Measurements from ENCODE around the gene SBNO2.
A peak's percentile ranks its signal among the peaks of the same experiment; 100 is the strongest.

Gene SBNO2

DNA sequence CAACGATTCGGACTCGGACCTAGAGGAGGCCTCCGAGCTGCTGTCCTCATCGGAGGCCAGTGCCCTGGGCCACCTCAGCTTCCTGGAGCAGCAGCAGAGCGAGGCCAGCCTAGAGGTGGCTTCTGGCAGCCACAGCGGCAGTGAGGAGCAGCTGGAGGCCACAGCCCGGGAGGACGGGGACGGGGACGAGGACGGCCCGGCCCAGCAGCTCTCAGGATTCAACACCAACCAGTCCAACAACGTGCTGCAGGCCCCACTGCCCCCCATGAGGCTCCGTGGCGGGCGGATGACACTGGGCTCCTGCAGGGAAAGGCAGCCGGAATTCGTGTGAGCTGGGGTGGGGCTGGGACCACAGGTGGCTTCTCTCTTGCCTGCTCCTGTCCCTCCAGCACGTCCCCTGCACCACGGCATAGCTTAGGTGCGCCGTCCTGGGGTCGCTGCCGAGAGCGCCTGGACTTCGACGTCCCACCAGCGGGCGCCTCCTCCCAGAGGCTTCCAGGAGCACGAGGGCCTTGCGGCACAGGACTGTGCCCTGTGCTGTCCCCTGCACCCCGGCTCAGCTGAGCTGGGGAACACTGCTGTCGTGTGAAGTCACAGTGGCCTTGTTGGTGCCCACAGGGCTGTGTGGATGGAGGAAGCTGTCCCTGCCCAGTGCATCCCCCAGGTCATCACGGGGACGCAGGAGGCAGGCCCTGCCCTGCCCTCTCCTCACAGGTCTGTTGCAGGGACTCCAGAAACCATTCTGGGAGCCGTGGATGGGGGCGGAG, 88.2 kb downstream of the SBNO2 start:
- no peak for DNase-seq

GRCh38 chr19:1085053-1085658, 88.9 kb downstream of the SBNO2 start:
- no peak for DNase-seq

DNA sequence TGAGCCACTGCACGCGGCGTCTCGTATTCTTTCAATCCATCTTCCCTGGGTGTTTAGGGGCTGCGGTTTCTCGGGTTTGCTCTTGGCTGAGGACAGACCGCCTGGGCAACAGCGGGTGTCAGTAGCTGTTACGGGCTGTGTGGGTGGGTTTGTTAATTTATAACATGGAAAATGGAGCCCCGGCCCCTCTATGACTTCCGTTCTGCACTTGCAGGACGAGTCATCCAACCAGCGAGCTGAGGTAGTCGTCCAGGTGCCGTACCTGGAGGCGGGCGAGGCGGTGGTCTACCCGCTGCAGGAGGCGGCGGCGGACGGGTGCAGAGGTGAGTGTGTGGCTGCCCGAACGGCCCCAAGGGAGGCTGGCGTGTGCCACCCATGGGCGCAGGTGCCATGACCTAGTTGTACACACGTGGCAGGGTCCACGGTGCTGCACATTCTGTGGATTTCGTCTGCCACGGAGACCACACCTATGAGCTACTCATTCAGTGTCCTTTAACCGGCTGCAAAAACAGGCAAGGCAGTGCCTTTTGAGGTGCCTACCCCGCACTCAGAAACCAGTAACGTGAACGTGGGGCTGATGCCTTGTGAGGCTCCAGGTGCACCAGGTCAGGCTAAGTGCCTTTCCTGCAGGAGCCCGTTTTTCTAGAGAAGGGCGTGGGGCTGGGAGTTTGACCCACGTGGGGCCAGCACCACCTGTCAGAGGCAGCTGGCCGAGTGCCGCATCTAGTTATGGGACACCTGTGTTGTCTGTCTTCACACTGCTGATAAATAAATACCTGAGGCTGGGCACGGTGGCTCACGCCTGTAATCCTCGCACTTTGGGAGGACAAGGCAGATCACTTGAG, 89.8 kb downstream of the SBNO2 start:
- DNase-seq = no peak

DNA sequence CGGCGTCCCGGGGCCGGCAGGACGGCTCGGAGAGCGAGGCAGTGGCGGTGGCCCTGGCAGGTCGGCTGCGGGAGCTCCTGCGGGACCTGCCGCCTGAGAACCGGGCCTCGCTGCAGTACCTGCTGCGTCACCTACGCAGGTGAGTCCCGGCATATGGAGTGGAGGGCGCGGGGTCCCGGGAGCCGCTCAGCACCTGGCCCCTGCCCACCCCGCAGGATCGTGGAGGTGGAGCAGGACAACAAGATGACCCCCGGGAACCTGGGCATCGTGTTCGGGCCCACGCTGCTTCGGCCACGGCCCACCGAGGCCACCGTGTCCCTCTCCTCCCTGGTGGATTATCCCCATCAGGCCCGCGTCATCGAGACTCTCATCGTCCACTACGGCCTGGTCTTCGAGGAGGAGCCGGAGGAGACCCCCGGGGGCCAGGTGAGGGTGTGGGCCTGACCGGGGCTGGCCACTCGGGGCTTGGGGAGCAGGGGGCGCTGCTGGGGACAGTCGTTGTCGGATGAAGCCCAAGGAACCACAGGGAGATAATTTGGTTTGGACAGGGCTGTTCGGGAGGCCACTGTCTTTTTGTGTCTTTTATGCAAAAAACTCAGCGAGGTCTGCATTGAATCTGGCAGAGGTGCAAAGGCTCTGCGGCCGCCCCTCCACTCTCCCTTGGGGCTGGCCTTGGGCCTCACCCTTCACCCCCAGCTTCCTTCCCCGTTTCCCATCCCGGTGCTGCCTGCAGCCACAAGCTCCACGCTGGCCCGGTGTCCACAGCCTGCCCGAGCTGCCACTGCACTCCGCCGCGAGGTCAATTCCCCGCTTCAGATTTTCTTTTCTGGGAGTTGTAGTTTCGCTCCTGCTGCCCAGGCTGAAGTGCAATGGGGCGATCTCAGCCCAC, 90.9 kb downstream of the SBNO2 start:
- DNase-seq = no peak

DNA sequence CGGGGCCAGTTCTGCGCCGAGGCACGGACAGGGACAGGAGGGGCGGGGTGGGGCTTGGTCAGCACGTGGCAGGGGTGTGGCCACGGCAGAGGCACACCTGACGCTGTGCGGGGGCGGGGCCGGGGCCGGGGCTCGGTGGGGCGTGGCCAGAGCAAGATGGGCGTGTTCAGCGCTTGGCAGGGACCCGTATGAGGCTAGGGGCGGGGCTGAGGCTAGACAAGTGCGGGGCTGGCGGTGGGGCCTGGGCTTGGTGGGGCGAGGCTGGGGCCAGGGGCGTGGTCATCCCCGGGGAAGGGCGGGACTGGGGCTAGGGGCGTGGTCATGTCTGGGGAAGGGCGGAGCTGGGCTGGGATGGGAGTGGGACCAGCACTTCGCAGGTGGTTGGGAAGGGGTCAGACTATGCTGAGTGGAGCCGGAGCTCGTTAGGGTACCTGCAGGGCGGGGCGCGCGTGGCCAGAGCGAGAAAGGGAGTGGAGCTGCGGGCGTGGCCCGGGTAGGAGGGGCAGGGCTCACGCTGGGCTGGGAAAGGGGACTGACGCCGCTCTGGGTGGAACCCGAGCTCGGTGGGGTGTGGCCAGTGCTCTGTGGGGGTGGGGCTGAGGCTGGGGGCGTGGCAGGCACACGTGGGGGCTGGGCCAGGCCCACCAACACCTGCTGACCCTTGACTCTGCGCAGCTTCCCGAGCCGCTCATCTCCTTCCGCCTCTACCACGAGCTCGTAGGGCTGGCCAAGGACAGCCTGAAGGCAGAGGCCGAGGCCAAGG, 91.7 kb downstream of the SBNO2 start:
- DNase-seq = peak; percentile 50

GRCh38 chr19:1081301-1082164, 92.5 kb downstream of the SBNO2 start:
- DNase-seq = no peak

DNA sequence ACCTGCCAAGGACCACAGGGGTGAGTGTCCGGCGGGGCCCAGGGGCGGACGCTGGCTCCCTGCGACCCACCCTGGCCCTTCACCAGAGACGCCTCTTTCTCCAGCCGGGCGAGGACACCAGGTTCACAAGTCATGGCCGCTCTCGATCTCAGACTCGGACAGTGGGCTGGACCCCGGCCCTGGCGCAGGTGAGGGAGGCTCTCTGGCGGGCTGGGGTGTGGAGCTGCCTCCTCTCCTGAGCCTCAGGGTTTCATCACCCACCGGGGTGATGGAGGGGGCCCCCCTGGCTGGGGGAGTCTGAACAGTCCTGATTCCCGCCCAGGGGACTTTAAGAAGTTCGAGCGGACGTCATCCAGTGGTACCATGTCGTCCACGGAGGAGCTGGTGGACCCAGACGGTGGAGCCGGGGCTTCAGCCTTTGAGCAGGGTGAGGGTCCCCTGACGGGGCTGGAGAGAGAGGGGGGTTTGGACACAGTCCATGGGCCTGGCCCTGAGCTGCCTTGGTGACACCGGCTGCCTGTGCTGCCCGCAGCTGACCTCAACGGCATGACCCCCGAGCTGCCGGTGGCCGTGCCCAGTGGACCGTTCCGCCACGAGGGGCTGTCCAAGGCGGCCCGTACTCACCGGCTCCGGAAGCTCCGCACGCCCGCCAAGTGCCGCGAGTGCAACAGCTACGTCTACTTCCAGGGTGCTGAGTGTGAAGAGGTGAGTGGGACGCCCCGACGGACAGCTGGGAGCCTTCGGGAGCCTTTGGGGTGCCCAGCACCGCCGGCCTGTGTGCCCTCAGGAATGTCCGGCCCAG, 93.5 kb downstream of the SBNO2 start:
- no peak for DNase-seq

DNA sequence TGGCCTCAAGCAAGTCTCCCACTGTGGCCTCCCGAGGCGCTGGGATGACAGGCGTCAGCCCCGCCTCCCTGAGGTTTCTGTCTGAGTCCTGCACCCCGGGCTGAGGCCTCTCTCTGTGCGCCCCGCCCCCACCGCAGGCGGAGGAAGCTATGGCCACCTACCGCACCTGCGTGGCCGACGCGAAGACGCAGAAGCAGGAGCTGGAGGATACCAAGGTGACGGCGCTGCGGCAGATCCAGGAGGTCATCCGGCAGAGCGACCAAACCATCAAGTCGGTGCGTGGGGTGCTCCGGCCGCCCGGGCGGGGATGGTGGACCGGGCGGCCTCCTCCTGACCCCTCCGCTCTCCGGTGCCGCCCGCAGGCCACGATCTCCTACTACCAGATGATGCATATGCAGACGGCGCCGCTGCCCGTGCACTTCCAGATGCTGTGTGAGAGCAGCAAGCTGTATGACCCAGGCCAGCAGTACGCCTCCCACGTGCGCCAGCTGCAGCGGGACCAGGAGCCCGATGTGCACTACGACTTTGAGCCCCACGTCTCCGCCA, 94.4 kb downstream of the SBNO2 start:
- DNase-seq = no peak

DNA sequence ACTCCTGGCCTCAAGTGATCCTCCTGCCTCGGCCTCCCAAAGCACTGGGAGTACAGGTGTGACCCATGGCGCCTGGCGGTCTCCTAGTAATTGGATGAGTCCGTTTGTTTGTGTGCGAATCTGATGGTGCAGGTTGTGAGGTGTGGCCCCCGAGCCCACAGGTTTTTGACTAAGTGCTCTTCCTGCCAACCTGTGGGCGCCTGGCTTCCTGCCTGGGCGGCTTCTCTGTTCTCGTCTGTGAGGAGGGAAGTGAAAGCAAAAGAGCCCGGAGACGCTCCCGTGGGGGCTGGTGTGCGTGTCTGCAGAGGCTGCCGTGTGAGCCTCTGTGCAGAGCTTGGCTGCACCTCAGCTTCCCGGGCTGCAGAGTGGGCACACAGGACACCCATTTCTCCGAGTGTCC, 97.1 kb downstream of the SBNO2 start:
- DNase-seq = peak; percentile 93

- DNase-seq = no peak
These were observed 98.1 kb downstream of the SBNO2 start for GRCh38 chr19:1076046-1076386.

DNA sequence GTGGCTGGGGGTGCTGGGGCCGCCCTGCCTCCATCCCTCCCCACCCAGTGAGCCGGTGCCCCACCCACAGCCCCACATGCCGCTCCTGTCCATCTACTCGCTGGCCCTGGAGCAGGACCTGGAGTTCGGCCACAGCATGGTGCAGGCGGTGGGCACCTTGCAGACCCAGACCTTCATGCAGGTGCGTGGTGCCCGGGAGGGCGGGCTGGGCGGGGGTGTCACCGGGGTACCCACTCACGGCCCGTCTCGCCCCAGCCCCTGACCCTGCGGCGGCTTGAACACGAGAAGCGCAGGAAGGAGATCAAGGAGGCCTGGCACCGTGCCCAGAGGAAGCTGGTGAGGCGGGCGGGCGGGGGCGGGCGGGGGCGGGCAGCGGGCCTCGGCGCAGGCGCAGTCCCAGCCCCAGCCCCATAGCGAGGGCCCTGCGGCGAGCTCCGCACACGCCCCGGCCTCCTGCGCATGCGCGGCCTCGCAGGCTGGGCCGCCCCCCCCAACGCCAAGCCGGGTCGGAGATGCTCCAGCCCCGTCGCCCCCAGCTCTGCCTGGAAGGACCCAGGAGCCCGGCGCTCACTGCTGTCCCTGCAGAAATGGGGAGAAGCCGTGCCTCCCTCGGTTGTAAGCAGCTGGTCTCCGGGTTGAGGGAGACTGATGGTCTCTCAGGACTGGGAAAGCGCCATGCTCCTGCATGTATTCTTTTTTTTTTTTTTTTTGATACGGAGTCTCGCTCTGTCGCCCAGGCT, 99.4 kb downstream of the SBNO2 start:
- DNase-seq = peak; percentile 99

GRCh38 chr19:1073956-1074517, 100.0 kb downstream of the SBNO2 start:
- no peak for DNase-seq

DNA sequence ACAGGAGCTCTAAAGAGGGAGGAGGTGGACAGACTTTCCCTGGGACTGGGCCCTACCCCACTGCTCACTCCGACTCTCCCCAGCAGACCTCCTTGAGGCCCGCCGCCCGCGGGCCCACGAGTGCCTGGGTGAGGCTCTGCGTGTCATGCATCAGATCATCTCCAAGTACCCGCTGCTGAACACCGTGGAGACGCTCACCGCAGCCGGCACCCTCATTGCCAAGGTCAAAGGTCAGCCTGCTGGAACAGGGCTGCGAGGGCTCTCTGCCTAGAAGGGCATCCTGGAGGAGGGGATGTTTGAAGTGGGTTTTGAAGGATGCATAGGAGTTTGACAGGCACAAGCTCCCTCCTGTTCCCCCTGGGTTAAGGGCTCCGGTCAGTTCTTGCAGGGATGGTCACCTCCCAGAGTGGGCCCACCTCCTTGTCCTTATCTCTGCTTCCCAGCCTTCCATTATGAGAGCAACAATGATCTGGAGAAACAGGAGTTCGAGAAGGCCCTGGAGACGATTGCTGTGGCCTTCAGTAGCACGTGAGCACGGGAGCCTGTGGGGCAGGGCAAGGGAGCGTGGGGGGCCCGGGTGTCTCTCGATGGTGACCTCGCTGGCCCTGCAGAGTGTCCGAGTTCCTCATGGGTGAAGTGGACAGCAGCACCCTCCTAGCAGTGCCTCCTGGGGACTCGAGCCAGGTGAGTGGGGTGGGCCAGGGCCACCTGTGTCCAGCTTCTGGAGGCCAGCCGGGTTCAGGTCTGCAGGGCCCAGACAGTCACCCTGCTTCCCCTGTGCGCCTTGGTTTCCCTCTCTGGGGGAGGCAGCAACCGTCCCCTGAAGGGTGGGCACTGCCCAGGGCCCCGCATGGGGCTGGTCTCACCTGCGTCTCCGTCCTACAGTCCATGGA, 100.8 kb downstream of the SBNO2 start:
- DNase-seq = no peak

DNA sequence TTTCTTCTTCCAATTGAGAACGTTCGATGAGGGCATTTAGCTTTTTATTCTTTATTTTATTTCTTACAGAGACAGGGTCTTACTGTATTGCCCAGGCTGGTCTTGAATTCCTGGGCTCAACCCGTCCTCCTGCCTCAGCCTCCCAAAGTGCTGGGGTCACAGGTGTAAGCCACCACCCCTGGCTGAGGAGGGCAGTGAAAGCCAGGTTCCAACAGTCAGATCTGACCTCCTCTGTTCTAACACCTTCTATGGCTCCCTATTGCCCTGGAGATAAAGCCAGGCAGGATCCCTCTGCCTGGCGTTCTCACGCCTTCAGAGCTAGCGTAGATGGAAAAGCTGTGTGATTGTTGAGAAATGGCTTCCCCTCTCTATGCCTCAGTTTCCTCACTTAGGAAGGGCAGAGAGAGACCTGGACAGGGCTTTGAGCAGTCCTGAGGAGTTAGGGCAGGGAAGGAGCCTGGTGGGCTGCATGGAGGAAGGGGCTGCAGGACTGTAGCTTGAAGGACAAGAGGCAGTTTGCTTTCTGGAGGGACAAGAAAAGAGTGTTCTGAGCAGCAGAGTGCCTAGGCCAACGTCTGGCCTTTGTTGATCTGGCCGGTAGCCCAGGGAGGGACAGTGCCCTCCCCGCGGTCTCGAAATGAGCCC, 101.6 kb downstream of the SBNO2 start:
- no peak for DNase-seq

DNA sequence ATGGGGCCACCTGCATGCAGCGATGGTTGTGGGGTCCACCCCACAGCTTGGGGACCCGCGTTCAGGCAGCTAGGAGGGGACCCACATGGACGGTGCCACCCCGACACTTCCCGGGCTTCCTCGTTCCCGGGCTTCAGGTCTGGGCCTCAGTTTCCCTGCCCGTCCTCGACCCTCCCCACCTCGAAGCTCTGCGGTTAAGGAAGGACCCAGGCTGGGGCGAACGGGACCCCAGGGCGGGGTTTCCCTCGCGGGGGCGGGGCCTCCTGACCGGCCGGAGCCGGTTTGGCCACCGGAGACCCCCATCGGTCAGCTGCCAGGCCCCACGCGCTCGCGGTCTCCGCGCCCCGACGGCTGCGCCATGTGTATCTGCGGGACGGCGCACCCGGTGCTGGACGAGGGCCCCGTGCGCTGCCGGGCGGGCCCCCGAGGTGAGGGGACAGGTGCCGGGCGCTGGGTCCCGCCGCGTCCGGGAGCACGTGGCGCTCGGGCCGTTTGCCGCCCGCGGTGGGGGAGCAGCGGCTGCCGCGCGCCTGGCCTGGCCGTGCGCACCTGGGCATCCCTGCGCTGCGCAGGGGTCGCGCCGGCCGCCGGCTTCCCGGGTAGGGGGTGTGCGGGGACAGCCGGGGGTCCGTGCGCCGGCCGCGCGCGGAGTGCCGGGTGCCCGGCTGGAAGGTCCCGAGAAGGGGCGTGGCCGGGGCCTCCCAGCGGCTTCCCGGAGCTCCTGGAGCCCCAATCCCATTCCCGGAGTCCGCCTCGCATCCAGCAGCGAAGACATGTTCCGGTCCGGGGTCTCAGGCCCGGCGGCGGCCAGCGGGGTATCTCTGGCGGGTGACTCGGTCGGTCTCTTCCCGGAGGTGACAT, 102.9 kb downstream of the SBNO2 start:
- no peak for DNase-seq

DNA sequence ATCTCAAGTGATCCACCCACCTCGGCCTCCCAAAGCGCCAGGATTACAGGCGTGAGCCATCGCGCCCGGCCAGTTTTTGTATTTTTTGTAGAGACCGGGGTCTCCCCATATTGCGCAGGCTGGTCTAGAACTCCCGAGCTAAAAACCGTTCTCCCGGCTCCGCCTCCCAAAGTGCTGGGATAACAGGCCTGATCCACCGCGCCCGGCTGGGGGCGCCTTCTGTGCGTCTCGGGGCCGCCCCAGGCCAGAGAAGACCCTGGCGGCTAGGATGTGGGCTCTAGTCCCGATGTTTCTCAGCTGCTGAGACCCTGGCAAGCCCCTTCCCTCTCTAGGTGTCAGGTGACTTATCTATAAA, 103.5 kb downstream of the SBNO2 start:
- no peak for DNase-seq
